HEK293 (cell line): ENCODE measurements around the gene CRYZL1.

Experiments used
- BCL11A ChIP-seq: fragments of 450-650 bp; formaldehyde crosslinking; IDR thresholded peaks from 2 replicates; pipeline ENCODE4 v1.5.1; 2016; ENCODE audit warnings: low read depth, missing biosample characterization, missing genetic modification characterization
- TRIM28 ChIP-seq: IDR thresholded peaks from 2 replicates; pipeline ENCODE4 v1.6.1; 2011; ENCODE audit warnings: low read length, control low read depth, borderline replicate concordance
- YY1 ChIP-seq: fragments of 450-650 bp; formaldehyde crosslinking; IDR thresholded peaks from 2 replicates; pipeline ENCODE4 v1.5.1; 2018; ENCODE audit warnings: missing biosample characterization, missing genetic modification characterization
- ZBTB1 ChIP-seq: fragments of 450-650 bp; formaldehyde crosslinking; IDR thresholded peaks from 2 replicates; pipeline ENCODE4 v1.5.1; 2016; ENCODE audit warnings: missing biosample characterization, missing genetic modification characterization
- ZBTB17 ChIP-seq: fragments of 450-650 bp; formaldehyde crosslinking; IDR thresholded peaks from 2 replicates; pipeline ENCODE4 v1.5.1; 2016; ENCODE audit warnings: missing biosample characterization, missing genetic modification characterization
- ZNF10 ChIP-seq: fragments of 450-650 bp; formaldehyde crosslinking; IDR thresholded peaks from 2 replicates; pipeline ENCODE4 v1.5.1; 2017; ENCODE audit warnings: missing biosample characterization, missing genetic modification characterization
- ZNF335 ChIP-seq: fragments of 450-650 bp; formaldehyde crosslinking; conservative IDR thresholded peaks from 2 replicates; pipeline ENCODE4 v1.5.1; 2016; ENCODE audit warnings: missing biosample characterization, missing genetic modification characterization
- ZNF48 ChIP-seq: fragments of 450-650 bp; formaldehyde crosslinking; IDR thresholded peaks from 2 replicates; pipeline ENCODE4 v1.5.1; 2016; ENCODE audit warnings: missing biosample characterization, missing genetic modification characterization
- ZNF560 ChIP-seq: fragments of 450-650 bp; formaldehyde crosslinking; IDR thresholded peaks from 2 replicates; pipeline ENCODE4 v1.5.1; 2017; ENCODE audit warnings: missing biosample characterization, missing genetic modification characterization, borderline replicate concordance
- TF ChIP-seq, protein P1 (sequence below): fragments of 450-650 bp; formaldehyde crosslinking; IDR thresholded peaks from 2 replicates; pipeline ENCODE4 v1.5.1; 2016; ENCODE audit warnings: missing biosample characterization, missing genetic modification characterization
- TF ChIP-seq, protein P2 (sequence below): fragments of 450-650 bp; formaldehyde crosslinking; IDR thresholded peaks from 2 replicates; pipeline ENCODE4 v1.5.1; 2017; ENCODE audit warnings: missing biosample characterization, missing genetic modification characterization

DNA sequence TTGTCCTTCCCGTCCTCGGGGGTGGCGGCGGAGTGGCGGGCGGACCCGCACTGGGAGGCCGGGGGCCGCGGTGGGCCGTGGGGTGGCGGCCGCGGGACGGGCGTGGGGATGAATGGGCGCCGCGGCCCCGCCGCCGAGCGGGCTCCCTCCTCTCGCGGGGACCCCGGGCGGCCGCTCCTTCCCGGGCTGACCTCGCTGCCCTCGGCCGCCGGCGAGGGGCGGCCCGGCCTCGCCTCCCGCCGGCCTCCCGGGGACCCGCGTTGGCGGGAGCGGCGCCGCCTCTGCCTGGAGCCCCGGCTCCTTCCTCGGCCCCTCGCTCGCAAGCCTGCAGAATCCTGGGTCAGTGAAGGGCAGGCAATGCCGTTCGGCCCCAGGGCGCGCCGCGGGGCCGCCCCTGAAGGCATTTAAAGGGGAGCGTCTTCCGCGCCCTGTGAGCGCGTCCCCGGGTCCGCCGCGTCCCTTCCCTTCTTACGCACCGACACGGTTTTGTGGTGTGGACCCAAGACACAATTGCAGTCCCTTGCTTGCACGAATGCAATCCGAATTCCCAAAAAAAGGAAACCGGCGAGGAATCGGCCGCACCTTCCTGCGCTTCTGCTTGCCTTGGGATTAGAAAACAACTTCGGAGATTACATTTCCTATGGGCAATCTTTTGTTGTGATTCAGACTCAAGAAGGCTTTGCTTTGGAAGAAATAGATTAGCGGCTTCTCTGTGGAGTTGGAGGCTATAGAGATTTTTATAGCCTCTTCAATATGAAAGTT lies 1.5 kb upstream of the CRYZL1 start:
- peak; percentile 70; the same call in 1 of the 2 replicates for TF ChIP-seq ZBTB17 (tag by site-specific recombination)
- TF ChIP-seq ZBTB1 (tag by site-specific recombination), result no peak
- TF ChIP-seq, protein P1, sequence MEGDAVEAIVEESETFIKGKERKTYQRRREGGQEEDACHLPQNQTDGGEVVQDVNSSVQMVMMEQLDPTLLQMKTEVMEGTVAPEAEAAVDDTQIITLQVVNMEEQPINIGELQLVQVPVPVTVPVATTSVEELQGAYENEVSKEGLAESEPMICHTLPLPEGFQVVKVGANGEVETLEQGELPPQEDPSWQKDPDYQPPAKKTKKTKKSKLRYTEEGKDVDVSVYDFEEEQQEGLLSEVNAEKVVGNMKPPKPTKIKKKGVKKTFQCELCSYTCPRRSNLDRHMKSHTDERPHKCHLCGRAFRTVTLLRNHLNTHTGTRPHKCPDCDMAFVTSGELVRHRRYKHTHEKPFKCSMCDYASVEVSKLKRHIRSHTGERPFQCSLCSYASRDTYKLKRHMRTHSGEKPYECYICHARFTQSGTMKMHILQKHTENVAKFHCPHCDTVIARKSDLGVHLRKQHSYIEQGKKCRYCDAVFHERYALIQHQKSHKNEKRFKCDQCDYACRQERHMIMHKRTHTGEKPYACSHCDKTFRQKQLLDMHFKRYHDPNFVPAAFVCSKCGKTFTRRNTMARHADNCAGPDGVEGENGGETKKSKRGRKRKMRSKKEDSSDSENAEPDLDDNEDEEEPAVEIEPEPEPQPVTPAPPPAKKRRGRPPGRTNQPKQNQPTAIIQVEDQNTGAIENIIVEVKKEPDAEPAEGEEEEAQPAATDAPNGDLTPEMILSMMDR (tag by site-specific recombination), result no peak
- TF ChIP-seq ZNF10, result no peak
- TF ChIP-seq ZNF560 (tag by site-specific recombination), result no peak
- peak; percentile 96 for TF ChIP-seq ZNF335
- no peak for TF ChIP-seq ZNF48 (tag by site-specific recombination)
- TF ChIP-seq TRIM28, result no peak
- TF ChIP-seq, protein P2, sequence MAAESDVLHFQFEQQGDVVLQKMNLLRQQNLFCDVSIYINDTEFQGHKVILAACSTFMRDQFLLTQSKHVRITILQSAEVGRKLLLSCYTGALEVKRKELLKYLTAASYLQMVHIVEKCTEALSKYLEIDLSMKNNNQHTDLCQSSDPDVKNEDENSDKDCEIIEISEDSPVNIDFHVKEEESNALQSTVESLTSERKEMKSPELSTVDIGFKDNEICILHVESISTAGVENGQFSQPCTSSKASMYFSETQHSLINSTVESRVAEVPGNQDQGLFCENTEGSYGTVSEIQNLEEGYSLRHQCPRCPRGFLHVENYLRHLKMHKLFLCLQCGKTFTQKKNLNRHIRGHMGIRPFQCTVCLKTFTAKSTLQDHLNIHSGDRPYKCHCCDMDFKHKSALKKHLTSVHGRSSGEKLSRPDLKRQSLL, result no peak
- no peak for TF ChIP-seq BCL11A
- no peak for TF ChIP-seq YY1 (tag by site-specific recombination)
